Stimulated activated effector memory CD8-positive, alpha-beta T cell treated with anti-CD3 and anti-CD28 coated beads, Interleukin-12 subunit alpha, Interleukin-12 subunit beta, amount 100 ng/mL, for 72 hours (primary cell): Measurements from ENCODE around the gene REV3L.
"Not testable (repeated sequence)": the region's sequence is repeated elsewhere in the genome, so short reads cannot be mapped to it uniquely, and the experiment has no call there.

Experiments used
- ATAC-seq: fragments of 150-1000 bp; cut with Tn5 transposase; 2 replicates; pipeline ENCODE4 v1.10.0; 2021
- DNase-seq, 2 donors: peaks; one replicate each; pipeline ENCODE4 v3.0.0; 2021 to 2022; ENCODE audit warnings: low spot score in 2 of 2
- H3K27ac Mint-ChIP-seq: one replicate; pipeline ENCODE4 v1.8.0; 2022; ENCODE audit warnings: mild to moderate bottlenecking, mixed read lengths
- H3K36me3 Mint-ChIP-seq: one replicate; pipeline ENCODE4 v1.8.0; 2022; ENCODE audit warnings: mild to moderate bottlenecking, mixed read lengths
- H3K4me1 Mint-ChIP-seq: one replicate; pipeline ENCODE4 v1.8.0; 2022; ENCODE audit warnings: mixed read lengths
- H3K4me3 Mint-ChIP-seq: one replicate; pipeline ENCODE4 v1.8.0; 2022; ENCODE audit warnings: mild to moderate bottlenecking, mixed read lengths
- H3K9me3 Mint-ChIP-seq: one replicate; pipeline ENCODE4 v1.8.0; 2022; ENCODE audit warnings: mixed read lengths

The REV3L gene

DNA sequence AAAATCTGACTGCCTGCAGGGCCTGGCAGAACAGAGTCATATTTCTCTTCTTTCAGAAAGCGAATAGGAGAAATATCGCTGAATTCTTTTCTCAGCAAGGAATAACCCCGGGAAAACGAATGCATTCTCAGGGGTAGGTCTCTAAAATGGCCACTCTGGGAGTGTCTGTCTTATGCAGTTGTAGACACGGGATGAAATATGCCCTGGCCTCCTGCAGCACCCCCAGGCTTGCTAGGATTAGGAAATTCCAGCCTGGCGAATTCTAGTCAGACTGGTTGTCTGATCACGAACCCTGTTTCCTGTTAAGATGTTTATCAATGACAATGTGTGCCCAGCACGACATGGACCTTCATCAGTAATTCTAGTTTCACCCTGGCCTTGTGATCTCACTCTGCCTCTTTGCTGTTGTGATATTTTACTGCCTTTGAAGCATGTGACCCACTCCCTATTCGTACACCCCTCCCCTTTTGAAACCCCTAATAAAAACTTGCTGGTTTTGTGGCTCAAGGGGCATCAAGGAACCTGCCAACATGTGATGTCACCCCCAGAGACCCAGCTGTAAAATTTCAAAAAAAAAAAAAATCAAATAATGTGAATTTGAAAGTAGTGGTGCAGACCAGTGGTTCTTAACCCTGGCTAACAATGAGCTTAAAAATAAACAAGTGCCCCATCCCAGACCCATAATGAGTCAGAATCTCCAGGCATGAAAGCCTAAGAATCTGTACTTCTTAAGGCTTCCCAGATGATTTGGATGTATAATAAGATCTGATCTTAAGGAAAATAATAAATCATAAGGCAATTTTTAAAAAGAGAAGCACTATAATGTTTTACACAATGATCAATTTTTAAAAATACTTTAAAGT is 181.8 kb downstream of the REV3L start:
- H3K4me3 Mint-ChIP-seq, H3K27ac Mint-ChIP-seq, DNase-seq, ATAC-seq, H3K4me1 Mint-ChIP-seq, H3K9me3 Mint-ChIP-seq: not testable (repeated sequence)
- peaks cover 53% of the 10 kb centered on the region for H3K36me3 Mint-ChIP-seq

DNA sequence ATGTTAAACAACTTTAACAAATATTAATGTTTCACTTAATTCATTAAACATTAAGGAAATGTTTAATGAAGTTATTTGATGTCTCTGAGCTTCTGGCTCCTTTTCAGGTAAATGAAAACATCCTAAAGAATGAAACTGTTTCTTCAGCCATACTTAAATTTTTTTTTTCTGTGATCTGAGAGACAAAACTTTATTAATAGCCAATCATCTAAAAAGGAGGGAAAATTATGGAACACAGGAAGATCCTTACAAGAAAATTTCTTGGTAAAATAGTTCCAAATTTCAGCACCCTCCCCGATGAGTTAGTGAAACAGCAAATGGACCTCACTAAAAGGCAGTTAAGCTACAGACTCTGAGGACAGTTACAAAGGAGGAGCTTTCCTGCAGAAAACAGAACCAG is 185.2 kb downstream of the REV3L start:
- DNase-seq (no peak), ATAC-seq (no peak)
- H3K4me1 Mint-ChIP-seq: peaks cover 7% of the 10 kb centered on the region
- no peak overlapping the region for H3K4me3 Mint-ChIP-seq
- peaks cover 3% of the 10 kb centered on the region for H3K9me3 Mint-ChIP-seq
- peaks cover 42% of the 10 kb centered on the region for H3K36me3 Mint-ChIP-seq
- H3K27ac Mint-ChIP-seq: no peak overlapping the region

- H3K9me3 Mint-ChIP-seq: no peaks in the 10 kb centered on the region
- H3K36me3 Mint-ChIP-seq: peaks cover 19% of the 10 kb centered on the region
- no peak overlapping the region for H3K4me3 Mint-ChIP-seq
- ATAC-seq: peak; percentile 48
- no peak for DNase-seq
- H3K4me1 Mint-ChIP-seq: peaks cover 15% of the 10 kb centered on the region
- H3K27ac Mint-ChIP-seq: peak overlapping the region; percentile 54
Measured at GRCh38 chr6:111294374-111294967, 188.5 kb downstream of the REV3L start.

GRCh38 chr6:111291336-111292259 is 191.4 kb downstream of the REV3L start:
- peaks cover 15% of the 10 kb centered on the region for H3K4me1 Mint-ChIP-seq
- peak overlapping the region; percentile 60 for H3K27ac Mint-ChIP-seq
- no peaks in the 10 kb centered on the region for H3K9me3 Mint-ChIP-seq
- ATAC-seq (peak; percentile 28), DNase-seq (no peak)
- H3K4me3 Mint-ChIP-seq: no peak overlapping the region
- no peaks in the 10 kb centered on the region for H3K36me3 Mint-ChIP-seq

DNA sequence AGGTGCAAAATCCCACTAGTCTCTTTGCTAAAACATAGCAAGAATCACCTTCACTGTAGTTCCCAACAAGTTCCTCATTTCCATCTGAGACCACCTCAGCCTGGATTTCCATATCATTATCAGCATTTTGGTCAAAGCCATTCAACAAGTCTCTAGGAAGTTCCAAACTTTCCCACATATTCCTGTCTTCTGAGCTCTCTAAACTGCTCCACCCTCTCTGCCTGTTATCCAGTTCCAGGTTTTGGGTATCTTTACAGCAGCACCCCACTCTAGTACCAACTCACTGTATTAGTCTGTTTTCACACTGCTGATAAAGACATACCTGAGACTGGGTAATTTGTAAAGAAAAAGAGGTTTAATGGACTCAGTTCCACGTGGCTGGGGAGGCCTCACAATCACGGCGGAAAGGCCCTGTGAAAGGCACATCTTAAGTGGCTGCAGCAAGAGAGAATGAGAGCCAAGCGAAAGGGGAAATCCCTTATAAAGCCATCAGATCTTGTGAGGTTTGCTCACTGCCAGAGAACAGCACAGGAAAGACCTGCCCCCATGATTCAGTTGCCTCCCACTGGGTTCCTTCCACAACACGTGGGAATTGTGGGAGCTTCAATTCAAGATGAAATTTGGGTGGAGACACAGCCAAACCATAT is 192.2 kb downstream of the REV3L start:
- Mint-ChIP-seq H3K27ac (peak overlapping the region; percentile 60), H3K4me1 (peaks cover 15% of the 10 kb centered on the region)
- not testable (repeated sequence) for H3K9me3 Mint-ChIP-seq, H3K4me3 Mint-ChIP-seq, H3K36me3 Mint-ChIP-seq, DNase-seq
- ATAC-seq: peak; percentile 83

DNA sequence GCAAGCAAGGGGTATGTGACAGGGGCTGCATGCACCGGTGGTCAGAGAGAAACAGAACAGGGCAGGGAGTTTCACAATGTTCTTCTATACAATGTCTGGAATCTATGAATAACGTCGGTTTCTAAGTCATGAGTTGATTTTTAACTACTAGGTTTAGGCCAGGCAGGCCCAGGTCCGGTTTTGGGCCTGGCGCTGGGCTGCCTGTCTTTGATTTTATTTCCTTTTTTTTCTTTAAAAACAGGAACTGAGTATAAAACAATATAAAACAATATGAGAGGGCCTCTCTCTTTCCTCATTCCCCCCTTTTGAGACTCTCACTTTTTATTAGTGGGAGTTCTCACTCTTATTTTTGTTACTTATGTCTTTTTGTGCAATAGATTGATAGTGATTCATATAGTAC is 198.7 kb downstream of the REV3L start:
- DNase-seq, H3K9me3 Mint-ChIP-seq, H3K4me1 Mint-ChIP-seq, H3K27ac Mint-ChIP-seq, ATAC-seq, H3K4me3 Mint-ChIP-seq: not testable (repeated sequence)
- peaks cover 15% of the 10 kb centered on the region for H3K36me3 Mint-ChIP-seq

DNA sequence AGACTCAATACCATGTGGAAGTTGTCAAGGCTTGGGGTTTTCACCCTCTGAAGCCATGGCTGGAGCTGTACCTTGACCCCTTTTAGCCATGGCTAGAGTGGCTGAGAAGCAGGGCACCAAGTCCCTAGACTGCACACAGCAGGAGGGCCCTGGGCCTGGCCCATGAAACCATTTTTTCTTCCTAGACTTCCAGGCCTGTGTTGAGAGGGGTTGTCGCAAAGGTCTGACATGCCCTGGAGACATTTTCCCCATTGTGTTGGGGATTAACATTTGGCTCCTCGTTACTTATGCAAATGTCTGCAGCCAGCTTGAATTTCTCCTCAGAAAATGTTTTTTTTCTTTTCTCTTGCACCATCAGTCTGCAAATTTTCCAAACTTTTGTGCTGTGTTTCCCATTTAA is 199.3 kb downstream of the REV3L start:
- Mint-ChIP-seq H3K27ac (no peak overlapping the region), H3K4me3 (no peak overlapping the region), H3K36me3 (peaks cover 22% of the 10 kb centered on the region), H3K4me1 (no peaks in the 10 kb centered on the region), H3K9me3 (no peaks in the 10 kb centered on the region)
- ATAC-seq (no peak), DNase-seq (no peak)

GRCh38 chr6:111282515-111282914 is 200.5 kb downstream of the REV3L start:
- Mint-ChIP-seq H3K4me1 (no peaks in the 10 kb centered on the region), H3K36me3 (peaks cover 34% of the 10 kb centered on the region), H3K9me3 (no peaks in the 10 kb centered on the region), H3K27ac (no peak overlapping the region), H3K4me3 (no peak overlapping the region)
- DNase-seq (no peak), ATAC-seq (no peak)

DNA sequence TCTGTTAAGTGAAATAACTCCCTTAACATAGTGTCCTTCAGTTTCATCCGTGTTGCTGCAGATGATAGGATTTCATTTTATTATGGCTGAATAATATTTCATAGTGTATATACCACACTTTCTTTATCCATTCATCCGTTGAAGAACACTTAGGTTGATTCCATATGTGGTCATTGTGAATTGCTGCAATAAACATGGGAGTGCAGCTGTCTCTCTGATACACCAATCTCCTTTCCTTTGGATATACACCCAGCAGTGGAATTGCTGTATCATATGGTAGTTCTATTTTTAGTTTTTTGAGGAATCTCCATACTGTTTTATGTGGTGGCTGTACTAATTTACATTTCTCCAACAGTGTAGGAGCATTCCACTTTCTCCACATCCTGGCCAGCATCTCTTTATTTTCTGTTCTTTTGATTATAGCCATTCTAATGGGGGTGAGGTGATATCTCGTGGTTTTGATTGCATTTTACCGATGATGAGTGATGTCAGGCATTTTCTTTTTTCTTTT is 202.5 kb downstream of the REV3L start:
- Mint-ChIP-seq H3K4me1 (peaks cover 5% of the 10 kb centered on the region), H3K9me3 (peaks cover 5% of the 10 kb centered on the region), H3K36me3 (peaks cover 54% of the 10 kb centered on the region), H3K4me3 (no peak overlapping the region), H3K27ac (no peak overlapping the region)
- no peak for ATAC-seq
- DNase-seq: no peak

GRCh38 chr6:111278731-111279130 is 204.3 kb downstream of the REV3L start:
- H3K27ac Mint-ChIP-seq: no peak overlapping the region
- H3K4me3 Mint-ChIP-seq: no peak overlapping the region
- peaks cover 16% of the 10 kb centered on the region for H3K9me3 Mint-ChIP-seq
- DNase-seq (no peak), ATAC-seq (no peak)
- peaks cover 5% of the 10 kb centered on the region for H3K4me1 Mint-ChIP-seq
- peaks cover 72% of the 10 kb centered on the region for H3K36me3 Mint-ChIP-seq

DNA sequence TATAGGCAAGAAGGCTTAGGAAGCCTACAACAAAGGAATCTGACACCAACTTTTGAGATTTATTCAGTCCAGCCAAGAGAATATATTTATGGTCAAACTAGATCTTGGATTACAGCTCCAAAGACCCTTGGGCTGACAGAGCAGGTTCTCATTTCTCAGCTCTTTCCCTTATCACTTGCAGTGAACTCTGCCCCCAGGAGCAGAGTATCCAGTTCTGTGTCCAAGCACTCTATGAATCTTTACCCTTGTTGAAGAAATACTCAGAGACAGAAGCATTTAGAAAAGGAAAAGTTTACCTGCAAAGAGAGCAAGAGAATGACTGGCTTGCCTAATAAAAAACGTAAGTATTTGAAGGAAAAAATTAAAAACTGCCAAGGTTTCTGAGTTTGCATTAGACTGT is 205.2 kb downstream of the REV3L start:
- H3K4me3 Mint-ChIP-seq: no peak overlapping the region
- DNase-seq (no peak), ATAC-seq (no peak)
- H3K9me3 Mint-ChIP-seq: peaks cover 16% of the 10 kb centered on the region
- peaks cover 81% of the 10 kb centered on the region for H3K36me3 Mint-ChIP-seq
- H3K4me1 Mint-ChIP-seq: peaks cover 5% of the 10 kb centered on the region
- H3K27ac Mint-ChIP-seq: no peak overlapping the region

DNA sequence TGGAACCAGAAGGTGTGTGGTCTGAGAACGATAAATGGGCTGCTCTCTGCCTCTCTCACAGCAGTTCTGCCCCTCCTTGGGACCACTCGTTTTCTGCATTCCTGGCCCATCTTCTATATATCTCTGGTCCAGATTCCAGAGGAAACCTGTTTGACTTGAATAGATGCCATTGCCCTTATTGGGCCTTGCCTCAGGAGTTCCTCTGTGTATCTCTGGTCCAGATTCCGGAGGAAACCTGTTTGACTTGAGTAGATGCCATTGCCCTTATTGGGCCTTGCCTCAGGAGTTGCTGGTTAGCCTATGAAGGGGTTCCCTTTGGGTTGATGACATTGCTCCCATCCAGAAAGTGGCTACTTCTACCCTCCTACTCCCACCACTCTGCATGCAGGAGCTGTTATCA is 206.3 kb downstream of the REV3L start:
- H3K4me3 Mint-ChIP-seq: no peak overlapping the region
- H3K36me3 Mint-ChIP-seq: peaks cover 89% of the 10 kb centered on the region
- peaks cover 16% of the 10 kb centered on the region for H3K9me3 Mint-ChIP-seq
- H3K4me1 Mint-ChIP-seq: peaks cover 5% of the 10 kb centered on the region
- no peak overlapping the region for H3K27ac Mint-ChIP-seq
- ATAC-seq (no peak), DNase-seq (no peak)

DNA sequence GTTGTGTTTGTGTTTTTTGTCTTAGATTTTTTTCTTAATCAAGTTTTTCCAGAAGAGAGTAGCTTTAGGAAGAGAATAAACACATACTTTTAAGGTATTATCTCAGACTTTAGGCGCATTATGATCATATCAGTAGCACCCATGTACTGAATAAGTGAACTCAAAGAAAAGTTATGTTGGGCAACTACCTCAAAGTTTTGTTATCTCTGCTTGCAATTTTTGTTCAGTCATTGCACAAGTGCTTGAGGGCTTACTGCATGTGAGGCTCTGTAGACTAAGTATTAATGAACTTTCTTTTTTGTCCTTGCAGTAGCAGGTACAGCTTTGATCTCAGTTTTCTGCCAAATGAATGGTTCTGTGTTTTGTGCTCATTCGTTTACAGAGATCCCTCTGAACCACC is 206.7 kb downstream of the REV3L start:
- Mint-ChIP-seq H3K4me1 (peaks cover 5% of the 10 kb centered on the region), H3K36me3 (peaks cover 89% of the 10 kb centered on the region), H3K4me3 (no peak overlapping the region), H3K9me3 (peaks cover 16% of the 10 kb centered on the region), H3K27ac (no peak overlapping the region)
- DNase-seq (no peak), ATAC-seq (no peak)

DNA sequence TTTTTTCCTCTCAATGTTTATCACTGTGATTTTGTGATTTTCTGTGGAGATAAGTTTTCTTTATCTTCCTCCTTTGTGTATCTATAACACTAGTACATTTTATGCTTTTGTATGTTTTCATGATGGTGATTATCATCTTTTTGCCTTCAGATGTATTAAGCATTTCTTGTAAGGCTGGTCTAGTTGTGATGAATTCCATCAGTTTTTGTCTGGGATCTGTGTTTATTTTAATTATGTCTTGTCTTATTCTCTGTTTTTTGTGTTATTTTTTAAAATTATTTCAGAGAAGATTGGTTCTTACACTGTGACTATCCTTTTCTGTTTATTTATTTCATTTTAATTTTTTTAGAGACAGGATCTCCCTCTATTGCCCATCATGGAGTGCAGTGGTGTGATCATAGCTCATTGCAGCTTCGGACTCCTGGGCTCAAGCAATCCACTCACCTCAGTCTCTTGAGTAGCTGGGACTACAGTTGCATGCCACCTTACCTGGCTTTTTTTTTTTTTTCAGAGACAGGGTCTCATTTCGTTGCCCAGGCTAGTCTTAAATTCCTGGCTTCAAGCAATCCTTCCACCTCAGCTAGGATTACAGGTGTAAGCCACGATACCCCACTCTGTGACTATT is 208.3 kb downstream of the REV3L start:
- Mint-ChIP-seq H3K4me1 (peaks cover 5% of the 10 kb centered on the region), H3K4me3 (no peak overlapping the region), H3K36me3 (peaks cover 86% of the 10 kb centered on the region), H3K27ac (no peak overlapping the region), H3K9me3 (peaks cover 16% of the 10 kb centered on the region)
- ATAC-seq (no peak), DNase-seq (no peak)
